ENCODE measurements around the gene PCDHA6. TPM values are rescaled to one million over a fixed set of nuclear protein-coding genes. Genes with fewer than 3 reads are reported as not detected.

PCDHA6 gene
- total and polyA plus RNA-seq, 2 of the 4 experiments (the other 2 are of a cell fraction) = 0.03 TPM; not detected in 1

DNA sequence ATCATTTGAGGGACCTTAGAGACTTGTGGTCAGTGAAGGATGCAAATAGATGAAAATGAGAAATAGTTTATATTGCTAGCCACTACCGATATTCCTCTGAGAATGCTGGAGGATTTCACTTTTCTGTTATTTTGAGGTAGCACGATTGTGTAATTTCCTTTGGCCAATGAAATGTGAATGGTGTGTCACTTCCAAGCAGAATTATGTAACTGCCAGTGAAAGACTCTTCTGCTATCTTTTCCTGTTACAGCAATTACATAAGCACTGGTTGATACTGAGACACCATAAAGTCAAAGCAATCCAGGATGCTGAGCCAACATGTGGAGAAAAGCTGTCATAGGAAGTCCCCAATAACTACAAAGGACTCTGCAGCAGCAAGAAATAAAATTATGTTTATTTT, 36.7 kb upstream of the PCDHA6 start:
- intact Hi-C loops (cut with micrococcal nuclease) = no loop called here
- no peak overlapping the region for H2BK15ac ChIP-seq (ENCODE audit: low read depth, low read length)
- H2BK120ac ChIP-seq (ENCODE audit: low read depth, low read length) = no peak overlapping the region
- no peak overlapping the region for H3K4me2 ChIP-seq (ENCODE audit: low read depth, low read length)
- H3K9me3 ChIP-seq (ENCODE audit: control insufficient read depth, insufficient read depth, low read length) = peaks cover 27% of the 10 kb centered on the region
- no peak overlapping the region for H3K4ac ChIP-seq (ENCODE audit: low read depth, low read length)
- H4K8ac ChIP-seq (ENCODE audit: low read depth in 2 of 2, low read length in 2 of 2) = no peak overlapping the region
- no peak overlapping the region for H2BK5ac ChIP-seq (ENCODE audit: low read depth, low read length, poor library complexity, severe bottlenecking)
- H3K9ac ChIP-seq (ENCODE audit: low read depth, low read length) = no peak overlapping the region
- no peaks in the 10 kb centered on the region for H3K9me1 ChIP-seq (ENCODE audit: insufficient read depth, low read length)
- H3K27ac ChIP-seq (ENCODE audit: insufficient read depth, low read length) = no peak overlapping the region
- no peaks in the 10 kb centered on the region for H4K20me1 ChIP-seq (ENCODE audit: insufficient read depth, low read length)
- H4K5ac ChIP-seq (ENCODE audit: low read depth, low read length) = no peak overlapping the region
- no peak overlapping the region for H2AK5ac ChIP-seq (ENCODE audit: low read depth, low read length)
- CTCF ChIA-PET = no interaction called here
- no peak overlapping the region for H3K56ac ChIP-seq (ENCODE audit: extremely low read depth, insufficient read depth, low read length)
- H3K18ac ChIP-seq (ENCODE audit: low read depth, low read length) = no peak overlapping the region
- H3K27me3 ChIP-seq (ENCODE audit: control insufficient read depth, insufficient read depth, low read length) = no peaks in the 10 kb centered on the region
- H3K14ac ChIP-seq (replicated peaks; ENCODE audit: low read depth, low read length) = no peak overlapping the region
- no peak overlapping the region for H2BK20ac ChIP-seq (ENCODE audit: low read depth, low read length)
- H3K4me1 ChIP-seq (ENCODE audit: control insufficient read depth, insufficient read depth, low read length) = no peaks in the 10 kb centered on the region
- H3K79me1 ChIP-seq (ENCODE audit: low read depth in 1 of 2, low read length in 2 of 2) = no peaks in the 10 kb centered on the region
- TF ChIP-seq FOS (IDR thresholded peaks at IDR 0.05; ENCODE audit: low read depth, low read length) (no peak), RCOR1 (IDR thresholded peaks at IDR 0.05; ENCODE audit: insufficient replicate concordance, low read length) (no peak), ELK1 (IDR thresholded peaks at IDR 0.05; ENCODE audit: borderline replicate concordance, low read depth, low read length) (no peak), USF2 (IDR thresholded peaks at IDR 0.05; ENCODE audit: low read depth, low read length) (no peak), CTCF (conservative IDR thresholded peaks at IDR 0.05; ENCODE audit: low read depth, low read length) (no peak), RFX5 (IDR thresholded peaks at IDR 0.05; ENCODE audit: low read depth, low read length) (no peak), CEBPB (IDR thresholded peaks at IDR 0.05; ENCODE audit: low read depth, low read length) (no peak), MXI1 (IDR thresholded peaks at IDR 0.05; ENCODE audit: borderline replicate concordance, low read depth, low read length) (no peak), NFE2L2 (IDR thresholded peaks at IDR 0.05; ENCODE audit: low read depth, low read length) (no peak), MAFK (IDR thresholded peaks at IDR 0.05; ENCODE audit: low read depth, low read length) (no peak), POLR2A (IDR thresholded peaks at IDR 0.05; ENCODE audit: low read depth, low read length) (no peak), CHD1 (IDR thresholded peaks at IDR 0.05; ENCODE audit: low read depth, low read length) (no peak), BHLHE40 (IDR thresholded peaks at IDR 0.05; ENCODE audit: low read depth, low read length) (no peak), MAZ (IDR thresholded peaks at IDR 0.05; ENCODE audit: borderline replicate concordance, low read depth, low read length) (no peak), RAD21 (IDR thresholded peaks at IDR 0.05; ENCODE audit: low read length) (no peak)
- H4K91ac ChIP-seq (ENCODE audit: insufficient read depth, low read depth, low read length) = no peak overlapping the region
- ATAC-seq (ENCODE audit: low read depth) = no peak
- dilution Hi-C loops (cut with HindIII; ENCODE audit: low sequenced_read_pairs, unreplicated experiment) = no loop called here
- H2AFZ ChIP-seq (replicated peaks; ENCODE audit: low read length, poor library complexity) = no peak overlapping the region
- POLR2A ChIA-PET (ENCODE audit: unreplicated experiment) = no interaction called here
- no peak for DNase-seq
- WGBS, 2 experiments (ENCODE audit: extremely low coverage in 2 of 2, insufficient read length in 1 of 2) = no CpG with 5 or more reads among the region's 2 CpGs
- no peak overlapping the region for H2AK9ac ChIP-seq (replicated peaks; ENCODE audit: low read depth, low read length, poor library complexity)
- in situ Hi-C loops (cut with MboI; ENCODE audit: low sequenced_read_pairs) = no loop called here
- no TSS peak for BruUV-seq (replicated peaks)
- no peak overlapping the region for H3K23ac ChIP-seq (ENCODE audit: low read depth, low read length)
- H3K36me3 ChIP-seq (ENCODE audit: control insufficient read depth, insufficient read depth, low read length) = no peaks in the 10 kb centered on the region
- H3K4me3 ChIP-seq (ENCODE audit: insufficient read depth, low read depth, low read length) = no peak overlapping the region
